ENCODE measurements around the gene IL23R. TPM values are rescaled to one million over a fixed set of nuclear protein-coding genes. Genes with fewer than 3 reads are reported as not detected.

Gene IL23R
- polyA plus RNA-seq, 1 of the 3 experiments (the other 2 are of a cell fraction), result not detected

DNA sequence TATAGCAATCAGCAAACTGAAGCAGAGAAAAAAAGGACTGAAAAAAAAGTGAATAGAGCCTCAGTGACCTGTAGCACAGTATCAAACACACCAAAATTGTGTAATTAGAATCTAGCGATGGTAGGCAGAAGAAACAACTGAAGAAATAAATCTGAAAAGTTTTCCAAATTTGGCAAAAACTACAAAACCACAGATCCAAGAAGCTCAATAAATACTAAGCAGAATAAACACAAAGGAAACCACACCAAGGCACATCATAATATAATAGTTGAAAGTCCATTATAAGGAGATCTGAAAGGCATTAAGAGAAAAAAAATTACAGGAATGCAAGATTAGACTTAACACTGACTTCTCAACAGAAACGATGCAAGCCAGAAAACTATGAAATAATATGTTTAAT, 134.3 kb downstream of the IL23R start:
- ChIA-PET CTCF (interaction anchor here (0.9 to 1.2 kb wide), 3 partner anchors 48 to 88 kb away, joined by 3 to 4 read pairs (median 3); no protein-coding TSS in a partner anchor), POLR2A (no interaction called here)
- H2AFZ ChIP-seq (ENCODE audit: low read depth), result no peak overlapping the region
- H4K20me1 ChIP-seq (ENCODE audit: insufficient read depth), result no peaks in the 10 kb centered on the region
- H3K27me3 ChIP-seq (ENCODE audit: insufficient read depth), result no peaks in the 10 kb centered on the region; the same call in 1 of the 2 replicates
- no peak overlapping the region for H3K4me2 ChIP-seq
- no peaks in the 10 kb centered on the region for H3K9me2 ChIP-seq
- no peak for DNase-seq
- no peak overlapping the region for H3K4me3 ChIP-seq (ENCODE audit: low read depth in 2 of 2, low read length in 1 of 2)
- H3K4me1 ChIP-seq (ENCODE audit: control insufficient read depth in 1 of 2, insufficient read depth in 2 of 2, low read depth in 1 of 2, low read length in 1 of 2), result no peaks in the 10 kb centered on the region
- peaks cover 2% of the 10 kb centered on the region for H3F3A ChIP-seq (replicated peaks; ENCODE audit: insufficient read depth)
- no peaks in the 10 kb centered on the region for H3K79me2 ChIP-seq (ENCODE audit: insufficient read depth)
- no peak overlapping the region for H3K9ac ChIP-seq
- 56% methylated on average over 2 of the region's 2 CpGs for WGBS (ENCODE audit: low lambda C conversion rate)
- H3K36me3 ChIP-seq (replicated peaks in 1 of 2; ENCODE audit: control insufficient read depth in 1 of 2, insufficient read depth in 2 of 2, low read length in 1 of 2), result no peaks in the 10 kb centered on the region
- H3K27ac ChIP-seq (ENCODE audit: low read depth in 2 of 2, low read length in 1 of 2), result no peak overlapping the region
- no peaks in the 10 kb centered on the region for H3K9me3 ChIP-seq
- TF ChIP-seq NRF1 (IDR thresholded peaks at IDR 0.05; ENCODE audit: low read depth, low read length), result no peak
- TF ChIP-seq JUND (IDR thresholded peaks at IDR 0.05), result no peak
- no peak for TF ChIP-seq YY1 (IDR thresholded peaks at IDR 0.05; ENCODE audit: low read depth)
- TF ChIP-seq USF1 (IDR thresholded peaks at IDR 0.05; ENCODE audit: borderline replicate concordance, low read depth), result no peak
- TF ChIP-seq ZBTB33 (IDR thresholded peaks at IDR 0.05; ENCODE audit: borderline replicate concordance, low read depth), result no peak
- TF ChIP-seq GABPA (IDR thresholded peaks at IDR 0.05; ENCODE audit: low read depth), result no peak
- TF ChIP-seq TEAD4 (IDR thresholded peaks at IDR 0.05; ENCODE audit: borderline replicate concordance, insufficient read depth), result no peak
- no peak for TF ChIP-seq EP300 (IDR thresholded peaks at IDR 0.05; ENCODE audit: borderline replicate concordance in 1 of 2, low read depth in 1 of 2, low read length in 1 of 2)
- no peak for TF ChIP-seq RAD21 (IDR thresholded peaks at IDR 0.05; ENCODE audit: low read length)
- no peak for TF ChIP-seq FOSL2 (IDR thresholded peaks at IDR 0.05; ENCODE audit: borderline replicate concordance, low read depth)
- TF ChIP-seq MEF2A (IDR thresholded peaks at IDR 0.05; ENCODE audit: borderline replicate concordance, low read depth), result no peak

GRCh38 chr1:67304023-67304422, 137.8 kb downstream of the IL23R start:
- Histone ChIP-seq H3K9me2 (no peaks in the 10 kb centered on the region), H3K36me3 (replicated peaks in 1 of 2; ENCODE audit: control insufficient read depth in 1 of 2, insufficient read depth in 2 of 2, low read length in 1 of 2) (no peaks in the 10 kb centered on the region), H3K27ac (ENCODE audit: low read depth in 2 of 2, low read length in 1 of 2) (no peak overlapping the region), H4K20me1 (ENCODE audit: insufficient read depth) (no peaks in the 10 kb centered on the region), H3K9me3 (no peaks in the 10 kb centered on the region), H3K4me3 (ENCODE audit: low read depth in 2 of 2, low read length in 1 of 2) (no peak overlapping the region), H3K9ac (no peak overlapping the region), H3F3A (replicated peaks; ENCODE audit: insufficient read depth) (peaks cover 2% of the 10 kb centered on the region), H3K4me2 (no peak overlapping the region), H3K27me3 (ENCODE audit: insufficient read depth) (peaks cover 6% of the 10 kb centered on the region; the same call in 1 of the 2 replicates), H2AFZ (ENCODE audit: low read depth) (no peak overlapping the region), H3K4me1 (ENCODE audit: control insufficient read depth in 1 of 2, insufficient read depth in 2 of 2, low read depth in 1 of 2, low read length in 1 of 2) (peaks cover 0 to 3% of the 10 kb centered on the region in 2 experiments; a peak in 1 of 4 replicates), H3K79me2 (ENCODE audit: insufficient read depth) (no peaks in the 10 kb centered on the region)
- TF ChIP-seq ELF1 (IDR thresholded peaks at IDR 0.05) (no peak), EZH2phosphoT487 (IDR thresholded peaks at IDR 0.05; ENCODE audit: borderline replicate concordance, low read depth) (no peak)
- 26% methylated on average over 3 of the region's 3 CpGs for WGBS (ENCODE audit: low lambda C conversion rate)
- POLR2A ChIA-PET, result no interaction called here
- DNase-seq, result no peak
- CTCF ChIA-PET, result no interaction called here

Measured in SK-N-SH (cell line).